HepG2 (cell line): ENCODE results near the gene TRIM74. TPM values are rescaled to one million over a fixed set of nuclear protein-coding genes. Genes with fewer than 3 reads are reported as not detected.

Source experiments
- FIP1L1 ChIP-seq: fragments of 200-400 bp; formaldehyde crosslinking; IDR thresholded peaks from 2 replicates; pipeline ENCODE4 v1.6.1; 2018; ENCODE audit warnings: low read depth, mild to moderate bottlenecking, low read length, moderate library complexity, borderline replicate concordance; ENCODE audit not compliant: insufficient read depth
- HNF1B ChIP-seq: sonication (generic); formaldehyde crosslinking; IDR thresholded peaks from 2 replicates; pipeline ENCODE4 v1.5.1; 2020; ENCODE audit warnings: mild to moderate bottlenecking, moderate library complexity, missing genetic modification reagents
- KDM5B ChIP-seq: sonication (generic); formaldehyde crosslinking; IDR thresholded peaks from 2 replicates; pipeline ENCODE4 v1.4.0; 2020; ENCODE audit warnings: missing genetic modification reagents, mild to moderate bottlenecking, borderline replicate concordance
- NCOR1 ChIP-seq: fragments of 200-600 bp; sonication (generic); IDR thresholded peaks from 2 replicates; pipeline ENCODE4 v1.7.0; 2017; ENCODE audit warnings: antibody characterized with exemption, low read length, borderline replicate concordance
- NFYB ChIP-seq: sonication (generic); formaldehyde crosslinking; IDR thresholded peaks from 2 replicates; pipeline ENCODE4 v1.4.0; 2020; ENCODE audit warnings: missing genetic modification reagents
- NONO ChIP-seq, 2 experiments: fragments of 450-650 bp in 1 of 2; sonication (generic) in 1 of 2; formaldehyde crosslinking in 1 of 2; IDR thresholded peaks in 1 of 2; conservative IDR thresholded peaks in 1 of 2; 2 replicates each; pipeline versions ENCODE4 v1.6.1 to v1.8.0; 2017 to 2022; ENCODE audit warnings: mild to moderate bottlenecking in 1 of 2, missing genetic modification reagents in 1 of 2, moderate library complexity in 1 of 2
- PLRG1 ChIP-seq: fragments of 450-650 bp; conservative IDR thresholded peaks from 2 replicates; pipeline ENCODE4 v1.6.1; 2016
- POGZ ChIP-seq: sonication (generic); formaldehyde crosslinking; IDR thresholded peaks from 2 replicates; pipeline ENCODE4 v1.4.0; 2020; ENCODE audit warnings: mild to moderate bottlenecking, missing genetic modification reagents
- RFXAP ChIP-seq: sonication (generic); formaldehyde crosslinking; IDR thresholded peaks from 2 replicates; pipeline ENCODE4 v1.4.0; 2020; ENCODE audit warnings: missing genetic modification reagents, borderline replicate concordance
- SALL1 ChIP-seq: sonication (generic); formaldehyde crosslinking; IDR thresholded peaks from 2 replicates; pipeline ENCODE4 v1.8.0; 2022; ENCODE audit warnings: mild to moderate bottlenecking, missing genetic modification reagents
- TCF7 ChIP-seq: sonication (generic); IDR thresholded peaks from 2 replicates; pipeline ENCODE4 v1.6.1; 2016; ENCODE audit warnings: antibody characterized with exemption, low read depth
- ZMYM4 ChIP-seq: sonication (generic); formaldehyde crosslinking; IDR thresholded peaks from 2 replicates; pipeline ENCODE4 v1.8.1; 2023; ENCODE audit warnings: mild to moderate bottlenecking, missing genetic modification reagents
- ZNF121 ChIP-seq: sonication (generic); formaldehyde crosslinking; IDR thresholded peaks from 2 replicates; pipeline ENCODE4 v1.5.0; 2020; ENCODE audit warnings: mild to moderate bottlenecking, missing genetic modification reagents
- ZNF282 ChIP-seq: fragments of 450-650 bp; IDR thresholded peaks from 2 replicates; pipeline ENCODE4 v1.6.1; 2018; ENCODE audit not compliant: partially characterized antibody
- ZNF326 ChIP-seq: sonication (generic); formaldehyde crosslinking; IDR thresholded peaks from 2 replicates; pipeline ENCODE4 v1.4.0; 2020; ENCODE audit warnings: missing genetic modification reagents, borderline replicate concordance
- ZNF329 ChIP-seq: sonication (generic); formaldehyde crosslinking; IDR thresholded peaks from 2 replicates; pipeline ENCODE4 v1.9.0; 2021; ENCODE audit warnings: low read depth, mild to moderate bottlenecking, missing genetic modification reagents
- polyA plus RNA-seq, 8 experiments: library from polyadenylated mRNA; depleted of rRNA in 3 of 8; stranded (reverse) in 7 of 8; unstranded in 1 of 8; fragments of >200 nt; fragmentation: Illumina TruSeq in 4 of 8; extraction: Trizol in 4 of 8; gene quantifications; 2 replicates each; pipeline versions ENCODE4 v1.2.1 to v1.2.3, GENCODE V29; 2011 to 2016; ENCODE audit warnings: low read depth in 4 of 8, missing spikeins in 1 of 8, mixed read lengths in 1 of 8; ENCODE audit not compliant: insufficient read depth in 1 of 8
- total RNA-seq, 5 experiments: library from RNA; depleted of rRNA; stranded (reverse); fragments of >200 nt; fragmentation: Illumina TruSeq; extraction: Trizol; gene quantifications; 2 replicates each; pipeline ENCODE4 v1.2.3, GENCODE V29; 2016; ENCODE audit warnings: low read depth in 1 of 5
- TF ChIP-seq, protein P1 (sequence below): sonication (generic); formaldehyde crosslinking; IDR thresholded peaks from 2 replicates; pipeline ENCODE4 v1.4.0; 2020; ENCODE audit warnings: missing genetic modification reagents
- TF ChIP-seq, protein P2 (sequence below): sonication (generic); formaldehyde crosslinking; IDR thresholded peaks from 2 replicates; pipeline ENCODE4 v1.5.0; 2020; ENCODE audit warnings: missing genetic modification reagents
- TF ChIP-seq, protein P3 (sequence below): IDR thresholded peaks from 2 replicates; pipeline ENCODE4 v1.6.1; 2012; ENCODE audit warnings: inconsistent platforms
- TF ChIP-seq, protein P4 (sequence below): sonication (generic); formaldehyde crosslinking; IDR thresholded peaks from 2 replicates; pipeline ENCODE4 v1.4.0; 2020; ENCODE audit warnings: low read depth, mild to moderate bottlenecking, missing genetic modification reagents
- TF ChIP-seq, protein P5 (sequence below): sonication (generic); formaldehyde crosslinking; IDR thresholded peaks from 2 replicates; pipeline ENCODE4 v1.5.0; 2020; ENCODE audit warnings: mild to moderate bottlenecking, missing genetic modification reagents
- TF ChIP-seq, protein P6 (sequence below): sonication (generic); formaldehyde crosslinking; IDR thresholded peaks from 2 replicates; pipeline ENCODE4 v1.8.1; 2022; ENCODE audit warnings: mild to moderate bottlenecking, missing genetic modification reagents

TRIM74 gene
- total and polyA plus RNA-seq, 2 of the 13 experiments (the other 11 are each of a cell fraction or from before 2014, with no cell fraction given) = 0.51 to 1.4 TPM

DNA sequence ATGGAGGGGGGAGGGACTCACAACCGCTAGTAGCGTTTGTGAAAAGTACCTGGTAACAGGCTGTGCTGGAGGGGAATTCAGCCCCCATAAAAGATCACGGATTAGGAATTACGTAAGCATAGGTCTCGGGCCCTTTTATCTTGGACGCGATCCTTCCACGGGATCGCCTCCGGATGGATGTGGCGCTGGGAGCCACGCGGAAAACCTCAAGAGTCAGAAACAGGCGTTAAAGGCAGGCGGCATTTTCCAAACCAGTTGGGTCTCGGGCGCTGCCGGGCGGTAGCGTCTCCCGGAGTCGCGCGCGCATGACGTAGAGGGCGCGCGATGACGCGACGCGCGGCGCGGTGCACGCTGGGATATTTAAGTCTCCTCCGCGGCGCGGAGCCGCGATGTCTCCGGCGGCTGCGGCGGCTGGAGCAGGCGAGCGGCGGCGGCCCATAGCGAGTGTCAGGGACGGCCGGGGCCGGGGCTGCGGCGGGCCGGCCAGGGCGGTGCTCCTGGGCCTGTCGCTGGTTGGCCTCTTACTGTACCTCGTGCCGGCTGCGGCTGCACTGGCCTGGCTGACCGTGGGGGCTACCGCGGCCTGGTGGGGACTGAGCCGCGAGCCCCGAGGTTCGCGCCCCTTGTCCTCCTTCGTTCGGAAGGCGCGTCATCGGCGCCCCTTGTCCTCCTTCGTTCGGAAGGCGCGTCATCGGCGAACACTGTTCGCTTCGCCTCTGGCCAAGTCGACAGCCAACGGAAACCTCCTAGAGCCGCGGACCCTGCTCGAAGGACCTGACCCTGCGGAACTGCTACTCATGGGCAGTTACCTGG lies 44.3 kb downstream of the TRIM74 start, which contains the start of gene POM121 (continued):
- TF ChIP-seq ZNF121 (CRISPR knock-in tag) = no peak; the same call in 1 of the 2 replicates
- no peak for TF ChIP-seq PLRG1
- TF ChIP-seq TCF7 = peak; percentile 5; the same call in 1 of the 2 replicates
- no peak for TF ChIP-seq NCOR1
- TF ChIP-seq FIP1L1 = no peak
- TF ChIP-seq POGZ (CRISPR knock-in tag) = peak; percentile 72; the same call in 1 of the 2 replicates
- TF ChIP-seq, protein P1, sequence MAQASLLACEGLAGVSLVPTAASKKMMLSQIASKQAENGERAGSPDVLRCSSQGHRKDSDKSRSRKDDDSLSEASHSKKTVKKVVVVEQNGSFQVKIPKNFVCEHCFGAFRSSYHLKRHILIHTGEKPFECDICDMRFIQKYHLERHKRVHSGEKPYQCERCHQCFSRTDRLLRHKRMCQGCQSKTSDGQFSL (CRISPR knock-in tag) = no peak
- peak; percentile 84 for TF ChIP-seq ZMYM4
- no peak for TF ChIP-seq HNF1B (CRISPR knock-in tag)
- TF ChIP-seq, protein P2, sequence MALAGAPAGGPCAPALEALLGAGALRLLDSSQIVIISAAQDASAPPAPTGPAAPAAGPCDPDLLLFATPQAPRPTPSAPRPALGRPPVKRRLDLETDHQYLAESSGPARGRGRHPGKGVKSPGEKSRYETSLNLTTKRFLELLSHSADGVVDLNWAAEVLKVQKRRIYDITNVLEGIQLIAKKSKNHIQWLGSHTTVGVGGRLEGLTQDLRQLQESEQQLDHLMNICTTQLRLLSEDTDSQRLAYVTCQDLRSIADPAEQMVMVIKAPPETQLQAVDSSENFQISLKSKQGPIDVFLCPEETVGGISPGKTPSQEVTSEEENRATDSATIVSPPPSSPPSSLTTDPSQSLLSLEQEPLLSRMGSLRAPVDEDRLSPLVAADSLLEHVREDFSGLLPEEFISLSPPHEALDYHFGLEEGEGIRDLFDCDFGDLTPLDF = no peak
- peak; percentile 80 for TF ChIP-seq SALL1 (CRISPR knock-in tag)
- TF ChIP-seq ZNF329 (CRISPR knock-in tag) = 0 out of 2 replicates have a peak, but pooled peaks have one; percentile 32
- TF ChIP-seq NONO (IDR thresholded peaks at IDR 0.05) = no peak
- TF ChIP-seq NONO (CRISPR knock-in tag; conservative IDR thresholded peaks at IDR 0.05) = peak; percentile 58
- TF ChIP-seq ZNF282 = no peak
- TF ChIP-seq, protein P3, sequence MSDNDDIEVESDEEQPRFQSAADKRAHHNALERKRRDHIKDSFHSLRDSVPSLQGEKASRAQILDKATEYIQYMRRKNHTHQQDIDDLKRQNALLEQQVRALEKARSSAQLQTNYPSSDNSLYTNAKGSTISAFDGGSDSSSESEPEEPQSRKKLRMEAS = peak; percentile 64
- TF ChIP-seq, protein P4, sequence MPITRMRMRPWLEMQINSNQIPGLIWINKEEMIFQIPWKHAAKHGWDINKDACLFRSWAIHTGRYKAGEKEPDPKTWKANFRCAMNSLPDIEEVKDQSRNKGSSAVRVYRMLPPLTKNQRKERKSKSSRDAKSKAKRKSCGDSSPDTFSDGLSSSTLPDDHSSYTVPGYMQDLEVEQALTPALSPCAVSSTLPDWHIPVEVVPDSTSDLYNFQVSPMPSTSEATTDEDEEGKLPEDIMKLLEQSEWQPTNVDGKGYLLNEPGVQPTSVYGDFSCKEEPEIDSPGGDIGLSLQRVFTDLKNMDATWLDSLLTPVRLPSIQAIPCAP (CRISPR knock-in tag) = no peak
- peak; percentile 86; the same call in 1 of the 2 replicates for TF ChIP-seq KDM5B
- TF ChIP-seq ZNF326 (CRISPR knock-in tag) = no peak
- TF ChIP-seq, protein P5, sequence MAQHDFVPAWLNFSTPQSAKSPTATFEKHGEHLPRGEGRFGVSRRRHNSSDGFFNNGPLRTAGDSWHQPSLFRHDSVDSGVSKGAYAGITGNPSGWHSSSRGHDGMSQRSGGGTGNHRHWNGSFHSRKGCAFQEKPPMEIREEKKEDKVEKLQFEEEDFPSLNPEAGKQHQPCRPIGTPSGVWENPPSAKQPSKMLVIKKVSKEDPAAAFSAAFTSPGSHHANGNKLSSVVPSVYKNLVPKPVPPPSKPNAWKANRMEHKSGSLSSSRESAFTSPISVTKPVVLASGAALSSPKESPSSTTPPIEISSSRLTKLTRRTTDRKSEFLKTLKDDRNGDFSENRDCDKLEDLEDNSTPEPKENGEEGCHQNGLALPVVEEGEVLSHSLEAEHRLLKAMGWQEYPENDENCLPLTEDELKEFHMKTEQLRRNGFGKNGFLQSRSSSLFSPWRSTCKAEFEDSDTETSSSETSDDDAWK (CRISPR knock-in tag) = no peak
- TF ChIP-seq, protein P6, sequence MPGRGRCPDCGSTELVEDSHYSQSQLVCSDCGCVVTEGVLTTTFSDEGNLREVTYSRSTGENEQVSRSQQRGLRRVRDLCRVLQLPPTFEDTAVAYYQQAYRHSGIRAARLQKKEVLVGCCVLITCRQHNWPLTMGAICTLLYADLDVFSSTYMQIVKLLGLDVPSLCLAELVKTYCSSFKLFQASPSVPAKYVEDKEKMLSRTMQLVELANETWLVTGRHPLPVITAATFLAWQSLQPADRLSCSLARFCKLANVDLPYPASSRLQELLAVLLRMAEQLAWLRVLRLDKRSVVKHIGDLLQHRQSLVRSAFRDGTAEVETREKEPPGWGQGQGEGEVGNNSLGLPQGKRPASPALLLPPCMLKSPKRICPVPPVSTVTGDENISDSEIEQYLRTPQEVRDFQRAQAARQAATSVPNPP = no peak
- TF ChIP-seq RFXAP (CRISPR knock-in tag) = peak; percentile 48; the same call in 1 of the 2 replicates
- no peak for TF ChIP-seq NFYB (CRISPR knock-in tag)
